Spleen (tissue), 13 donors: Measurements from ENCODE around the gene B3GAT1. TPM values are rescaled to one million over a fixed set of nuclear protein-coding genes. Genes with fewer than 3 reads are reported as not detected.

Source experiments
- DNase-seq: peaks from one replicate; pipeline ENCODE4 v3.0.0-alpha.2; 2020
- H3K27ac ChIP-seq, 8 donors: fragments of 200-600 bp; sonication (generic) in 7 of 8; 1 replicate in 4 of 8; 2 replicates in 4 of 8; pipeline versions ENCODE4 v1.5.0 to v1.8.0; 2016 to 2021; ENCODE audit warnings: inconsistent platforms in 4 of 8, mild to moderate bottlenecking in 4 of 8, moderate library complexity in 1 of 8
- H3K27me3 ChIP-seq, 7 donors: fragments of 200-600 bp; sonication (generic) in 6 of 7; replicated peaks in 1 of 7; 1 replicate in 4 of 7; 2 replicates in 3 of 7; pipeline versions ENCODE4 v1.5.0 to v1.8.0; 2016 to 2021; ENCODE audit warnings: inconsistent platforms in 3 of 7, mild to moderate bottlenecking in 1 of 7
- H3K36me3 ChIP-seq, 6 donors: fragments of 200-600 bp; sonication (generic) in 5 of 6; 1 replicate in 4 of 6; 2 replicates in 2 of 6; pipeline versions ENCODE4 v1.5.0 to v1.8.0; 2016 to 2021; ENCODE audit warnings: inconsistent platforms in 2 of 6
- H3K4me1 ChIP-seq, 6 donors: fragments of 200-600 bp; sonication (generic) in 5 of 6; 1 replicate in 3 of 6; 2 replicates in 3 of 6; pipeline versions ENCODE4 v1.5.0 to v1.8.0; 2016 to 2021; ENCODE audit warnings: inconsistent platforms in 3 of 6
- H3K4me3 ChIP-seq, 8 donors: fragments of 200-600 bp; sonication (generic) in 7 of 8; 1 replicate in 4 of 8; 2 replicates in 4 of 8; pipeline versions ENCODE4 v1.5.0 to v1.8.0; 2016 to 2021; ENCODE audit warnings: inconsistent platforms in 4 of 8, mild to moderate bottlenecking in 4 of 8, moderate library complexity in 2 of 8
- H3K9me3 ChIP-seq, 8 donors: fragments of 200-600 bp; sonication (generic) in 7 of 8; 1 replicate in 4 of 8; 2 replicates in 4 of 8; pipeline versions ENCODE4 v1.5.0 to v1.8.0; 2016 to 2021; ENCODE audit warnings: inconsistent platforms in 4 of 8
- POLR2A ChIP-seq, 3 donors: fragments of 450-650 bp; IDR thresholded peaks; one replicate each; pipeline ENCODE4 v1.5.1; 2017; ENCODE audit warnings: antibody characterized with exemption in 3 of 3, mild to moderate bottlenecking in 1 of 3
- POLR2AphosphoS5 ChIP-seq, 3 donors: sonication (generic); formaldehyde crosslinking; IDR thresholded peaks; one replicate each; pipeline ENCODE4 v1.5.1; 2017; ENCODE audit warnings: antibody characterized with exemption in 3 of 3
- WGBS, 5 donors: extraction: QIAGEN DNeasy Blood & Tissue Kit in 3 of 5; methylation state at CpG; one replicate each; pipeline versions ENCODE4 v1.1.5 to v1.1.7; 2013 to 2018; 5-methylcytosine and 5-hydroxymethylcytosine counted together
- intact Hi-C: fragments of 100-400 bp; cut with DNase I; formaldehyde crosslinking; loops from one replicate; pipeline ENCODE4 v1.15.0; 2023; ENCODE audit warnings: low total_unique reads
- long read RNA-seq, 2 donors: transcript quantifications; one replicate each; lab custom pipeline, GENCODE V29; 2026
- polyA plus RNA-seq, 3 donors: library from polyadenylated mRNA; stranded (reverse); fragments of 200-250 nt; gene quantifications; one replicate each; pipeline ENCODE4 v1.2.1, GENCODE V29; 2013
- total RNA-seq, 7 donors: library from RNA; depleted of rRNA in 3 of 7; stranded (reverse); fragments of >200 nt in 3 of 7; fragmentation: NEBNext Ultra II Directional in 4 of 7; extraction: Animal tissue kit (Norgen Biotek cat#: 25700) in 4 of 7; gene quantifications; one replicate each; pipeline versions ENCODE4 v1.1.0 to v1.2.1, GENCODE V29; 2016 to 2021
- TF ChIP-seq, protein P1 (sequence below), 11 experiments: fragments of 200-600 bp in 7 of 11; fragments of 450-650 bp in 4 of 11; sonication (generic) in 4 of 11; IDR thresholded peaks in 8 of 11; conservative IDR thresholded peaks in 3 of 11; 1 replicate in 7 of 11; 2 replicates in 4 of 11; pipeline versions ENCODE4 v1.4.0 to v1.8.0; 2016 to 2021; ENCODE audit warnings: antibody characterized with exemption in 11 of 11, inconsistent platforms in 4 of 11, mild to moderate bottlenecking in 1 of 11
- donor health status: healthy with polysubstance abuse.
- donor health status: DM: no; HTN: no; CAD: no; lungs with moderate emphysema.
- donor health status: DM: no; HTN: no; CAD: no.
- donor health status: Bipolar disorder and iron deficiency.
- donor health status: healthy.
- donor health status: DM: no; HTN: no; CAD: no.
- donor health status: DM: yes; HTN: yes; CAD: no.

B3GAT1 gene, protein sequence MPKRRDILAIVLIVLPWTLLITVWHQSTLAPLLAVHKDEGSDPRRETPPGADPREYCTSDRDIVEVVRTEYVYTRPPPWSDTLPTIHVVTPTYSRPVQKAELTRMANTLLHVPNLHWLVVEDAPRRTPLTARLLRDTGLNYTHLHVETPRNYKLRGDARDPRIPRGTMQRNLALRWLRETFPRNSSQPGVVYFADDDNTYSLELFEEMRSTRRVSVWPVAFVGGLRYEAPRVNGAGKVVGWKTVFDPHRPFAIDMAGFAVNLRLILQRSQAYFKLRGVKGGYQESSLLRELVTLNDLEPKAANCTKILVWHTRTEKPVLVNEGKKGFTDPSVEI
- total RNA-seq (1 to 10 TPM in 6 of 7 donors, under 1 TPM in 1; 0.81 to 4.0 (median 1.7) TPM), polyA plus RNA-seq (1 to 10 TPM in 1 of 3 donors, under 1 TPM in 2; 0.43 to 2.1 (median 0.96) TPM)
- long read RNA-seq, donor 1 = 0 reads
- long read RNA-seq, donor 2 = 0 reads

DNA sequence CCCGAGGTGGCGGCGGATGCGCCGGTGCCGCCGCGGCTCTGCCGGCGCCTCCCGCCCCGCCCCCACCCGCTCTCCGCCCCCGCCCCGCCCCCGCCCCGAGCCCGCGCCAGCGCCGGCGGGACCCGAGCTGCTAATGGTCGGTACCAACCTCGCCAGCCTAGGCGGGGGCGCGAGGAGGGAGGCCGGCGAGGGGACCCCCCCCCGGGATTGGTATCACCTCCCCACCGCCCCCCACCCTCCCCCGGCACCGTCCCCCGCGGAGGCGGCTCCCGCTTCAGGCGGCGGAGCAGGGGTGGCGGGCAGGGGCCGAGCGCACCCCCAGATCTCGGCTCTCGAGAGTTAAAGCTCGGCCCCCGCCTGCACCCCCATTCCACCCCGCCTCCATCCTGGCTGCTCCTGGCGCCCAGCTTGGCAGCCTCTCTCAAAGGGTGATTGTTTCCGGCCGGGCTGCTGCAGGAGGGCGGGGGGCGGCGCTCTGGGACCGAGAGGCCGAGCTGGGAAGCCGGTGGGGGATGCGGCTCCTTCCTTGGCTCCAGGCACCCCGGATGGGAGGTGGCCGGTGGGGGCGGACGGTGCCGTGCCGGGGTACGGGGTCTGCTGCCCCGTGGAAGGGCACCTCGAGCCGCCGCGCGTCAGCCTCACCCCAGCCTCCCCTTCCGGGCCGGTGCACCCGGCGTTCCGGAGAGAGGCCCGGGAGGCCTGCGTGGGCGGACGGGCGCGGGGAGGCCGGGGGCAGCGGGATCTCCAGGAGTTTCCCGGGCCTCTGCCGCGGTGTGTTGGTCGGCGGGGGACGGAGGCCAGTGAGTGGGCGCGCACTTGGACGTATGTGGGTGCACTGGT lies at the start of gene B3GAT1:
B3GAT1 (minus strand) TSS at position 40 of the 840 bp plus-strand sequence. CDS start 24,583 bp downstream, outside the sequence.
- intact Hi-C loops = no loop called here
- WGBS, 5 donors = 2 to 3% (median 2%) methylated on average over 17 to 88 of the region's 94 CpGs
- Histone ChIP-seq H3K27ac (peak within 1 kb of the TSS in 2 of 8 donors; percentile 35 to 36), H3K27me3 (peaks cover 0 to 92% (median 42%) of the 10 kb centered on the region in 7 donors), H3K4me1 (peaks cover 5 to 37% (median 24%) of the 10 kb centered on the region in 6 donors), H3K4me3 (peak within 1 kb of the TSS; percentile 18 to 72 (median 44)), H3K36me3 (no peaks in the 10 kb centered on the region), H3K9me3 (no peaks in the 10 kb centered on the region)
- DNase-seq = no peak
- TF ChIP-seq, protein P1, sequence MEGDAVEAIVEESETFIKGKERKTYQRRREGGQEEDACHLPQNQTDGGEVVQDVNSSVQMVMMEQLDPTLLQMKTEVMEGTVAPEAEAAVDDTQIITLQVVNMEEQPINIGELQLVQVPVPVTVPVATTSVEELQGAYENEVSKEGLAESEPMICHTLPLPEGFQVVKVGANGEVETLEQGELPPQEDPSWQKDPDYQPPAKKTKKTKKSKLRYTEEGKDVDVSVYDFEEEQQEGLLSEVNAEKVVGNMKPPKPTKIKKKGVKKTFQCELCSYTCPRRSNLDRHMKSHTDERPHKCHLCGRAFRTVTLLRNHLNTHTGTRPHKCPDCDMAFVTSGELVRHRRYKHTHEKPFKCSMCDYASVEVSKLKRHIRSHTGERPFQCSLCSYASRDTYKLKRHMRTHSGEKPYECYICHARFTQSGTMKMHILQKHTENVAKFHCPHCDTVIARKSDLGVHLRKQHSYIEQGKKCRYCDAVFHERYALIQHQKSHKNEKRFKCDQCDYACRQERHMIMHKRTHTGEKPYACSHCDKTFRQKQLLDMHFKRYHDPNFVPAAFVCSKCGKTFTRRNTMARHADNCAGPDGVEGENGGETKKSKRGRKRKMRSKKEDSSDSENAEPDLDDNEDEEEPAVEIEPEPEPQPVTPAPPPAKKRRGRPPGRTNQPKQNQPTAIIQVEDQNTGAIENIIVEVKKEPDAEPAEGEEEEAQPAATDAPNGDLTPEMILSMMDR (IDR thresholded peaks at IDR 0.05 in 8 of 11, conservative IDR thresholded peaks at IDR 0.05 in 3 of 11) = no peak
- no peak for TF ChIP-seq POLR2A (IDR thresholded peaks at IDR 0.05)

DNA sequence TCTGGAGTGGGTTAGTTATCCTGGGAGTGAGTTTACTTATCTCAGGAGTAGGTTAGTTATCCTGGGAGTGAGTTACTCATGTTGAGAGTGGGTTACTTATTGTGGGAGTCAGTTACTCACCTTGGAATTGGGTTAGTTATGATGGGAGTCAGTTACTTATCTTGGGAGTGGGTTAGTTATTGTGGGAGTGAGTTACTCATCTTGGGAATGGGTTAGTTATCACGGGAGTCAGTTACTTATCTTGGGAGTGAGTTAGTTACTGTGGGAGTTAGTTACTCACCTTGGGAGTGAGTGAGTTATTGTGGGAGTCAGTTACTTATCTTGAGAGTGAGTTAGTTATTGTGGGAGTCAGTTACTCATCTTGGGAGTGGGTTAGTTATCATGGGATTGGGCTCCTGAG lies 49.6 kb upstream of the B3GAT1 start:
- 51 to 81% (median 63%) methylated on average over 1 of the region's 1 CpG for WGBS, 5 donors
- TF ChIP-seq POLR2A (IDR thresholded peaks at IDR 0.05) (no peak), POLR2AphosphoS5 (IDR thresholded peaks at IDR 0.05) (no peak)

DNA sequence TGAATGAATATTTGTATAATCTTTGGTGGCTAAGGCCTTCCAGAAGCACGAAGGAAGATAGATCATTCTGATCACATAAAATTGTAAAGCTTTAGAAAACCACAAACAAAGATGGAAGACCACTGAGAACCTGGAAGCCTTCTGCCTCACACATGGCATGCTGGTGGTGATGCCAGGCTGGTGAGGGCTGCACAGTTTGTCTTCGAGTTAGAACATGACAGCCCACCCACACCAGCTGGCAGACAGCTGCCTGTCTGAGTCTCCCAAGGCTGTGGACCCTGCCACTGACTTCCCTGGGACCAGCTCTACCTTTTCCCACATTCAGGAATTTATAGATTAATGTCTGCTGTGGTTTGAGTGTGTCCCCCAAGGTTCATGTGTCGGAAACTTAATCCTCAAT lies 48.8 kb upstream of the B3GAT1 start:
- Histone ChIP-seq H3K4me3 (no peak overlapping the region), H3K4me1 (no peaks in the 10 kb centered on the region), H3K36me3 (no peaks in the 10 kb centered on the region), H3K9me3 (peaks cover 0 to 28% (median 24%) of the 10 kb centered on the region in 8 donors), H3K27me3 (peaks cover 0 to 30% (median 12%) of the 10 kb centered on the region in 7 donors), H3K27ac (no peak overlapping the region)
- WGBS, 5 donors = 66 to 80% (median 73%) methylated on average over 3 of the region's 3 CpGs
- DNase-seq = no peak
- intact Hi-C loops = no loop called here
- no peak for TF ChIP-seq POLR2A (IDR thresholded peaks at IDR 0.05)
- no peak for TF ChIP-seq POLR2AphosphoS5 (IDR thresholded peaks at IDR 0.05)
- TF ChIP-seq, protein P1 (IDR thresholded peaks at IDR 0.05 in 8 of 11, conservative IDR thresholded peaks at IDR 0.05 in 3 of 11) = no peak

More for the DNA sequence above, 49.6 kb upstream of the B3GAT1 start:
- intact Hi-C loops = no loop called here
- Histone ChIP-seq H3K9me3 (peaks cover 0 to 24% (median 17%) of the 10 kb centered on the region in 8 donors), H3K4me3 (no peak overlapping the region), H3K27ac (no peak overlapping the region), H3K36me3 (no peaks in the 10 kb centered on the region), H3K27me3 (peaks cover 0 to 37% (median 16%) of the 10 kb centered on the region in 7 donors), H3K4me1 (no peaks in the 10 kb centered on the region)
- DNase-seq = no peak

DNA sequence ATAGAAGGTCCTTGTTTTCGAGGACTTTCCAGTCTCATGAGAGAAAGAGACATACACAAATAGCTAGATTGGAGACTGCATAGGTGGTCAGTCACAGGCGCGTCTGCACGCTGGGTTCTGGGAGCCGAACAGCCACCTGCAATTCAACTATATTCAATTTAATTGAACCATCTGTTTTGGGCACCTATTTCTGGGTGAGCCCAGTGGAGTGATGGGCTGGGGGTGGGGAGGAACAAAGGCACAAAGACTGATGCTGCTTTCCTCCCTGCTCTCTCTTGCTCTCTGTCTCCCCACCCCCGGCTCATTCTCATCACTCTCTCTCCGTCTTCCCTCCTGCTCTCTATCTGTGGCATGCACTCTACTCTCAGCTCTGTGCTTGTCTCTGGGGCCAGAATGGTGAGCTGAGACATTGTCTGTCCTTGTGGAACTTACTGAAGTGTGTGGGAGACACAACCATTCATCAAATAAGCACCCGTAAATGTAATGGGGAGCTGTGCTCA lies 48.1 kb upstream of the B3GAT1 start:
- no peak overlapping the region for H3K4me3 ChIP-seq
- WGBS, 5 donors = 63 to 75% (median 72%) methylated on average over 7 to 8 of the region's 8 CpGs
- no peaks in the 10 kb centered on the region for H3K36me3 ChIP-seq
- no peaks in the 10 kb centered on the region for H3K4me1 ChIP-seq
- DNase-seq = no peak
- H3K27me3 ChIP-seq = peaks cover 0 to 22% (median 5%) of the 10 kb centered on the region in 7 donors
- TF ChIP-seq, protein P1 (IDR thresholded peaks at IDR 0.05 in 8 of 11, conservative IDR thresholded peaks at IDR 0.05 in 3 of 11) = no peak
- TF ChIP-seq POLR2AphosphoS5 (IDR thresholded peaks at IDR 0.05) (no peak), POLR2A (IDR thresholded peaks at IDR 0.05) (no peak)
- H3K9me3 ChIP-seq = peaks cover 0 to 30% (median 26%) of the 10 kb centered on the region in 8 donors
- no peak overlapping the region for H3K27ac ChIP-seq
- intact Hi-C loops = no loop called here
